HEK293 (cell line): Measurements from ENCODE around the gene SORBS2.

Experiments used
- CTCF ChIA-PET: fragments of 350-600 bp; formaldehyde crosslinking; extraction: SDS; loops from one replicate; lab custom pipeline; 2021; ENCODE audit warnings: antibody characterized with exemption; lab: Yijun Ruan, JAX
- POLR2A ChIA-PET: fragments of 300-600 bp; formaldehyde crosslinking; extraction: SDS; loops from one replicate; lab custom pipeline; 2020; ENCODE audit warnings: antibody characterized with exemption, inconsistent platforms; lab: Yijun Ruan, JAX
- H3K27ac ChIP-seq: fragments of 200-500 bp; sonication (Bioruptor generic); 2 replicates; pipeline ENCODE4 v1.5.1; 2014; ENCODE audit warnings: low read depth, low read length, control low read depth, inconsistent platforms; ENCODE audit errors: extremely low read depth
- H3K36me3 ChIP-seq, 2 experiments: fragments of 200-500 bp in 1 of 2; sonication (Bioruptor generic) in 1 of 2; 1 replicate in 1 of 2; 2 replicates in 1 of 2; pipeline ENCODE4 v1.5.1; 2014 to 2017; ENCODE audit warnings: inconsistent platforms in 2 of 2, low read length in 2 of 2; ENCODE audit not compliant: control insufficient read depth in 2 of 2, insufficient read depth in 1 of 2
- H3K4me1 ChIP-seq: fragments of 200-500 bp; sonication (Bioruptor generic); 2 replicates; pipeline ENCODE4 v1.5.1; 2014; ENCODE audit warnings: mild to moderate bottlenecking, low read length, inconsistent platforms; ENCODE audit not compliant: control insufficient read depth, insufficient read depth
- H3K4me3 ChIP-seq: 2 replicates; pipeline ENCODE4 v1.5.1; 2011; ENCODE audit warnings: low read depth, mild to moderate bottlenecking, control low read depth, low read length, moderate library complexity
- H3K9me3 ChIP-seq: fragments of 200-500 bp; sonication (Bioruptor generic); 2 replicates; pipeline ENCODE4 v1.5.1; 2014; ENCODE audit warnings: low read depth, low read length, inconsistent platforms; ENCODE audit not compliant: control insufficient read depth, insufficient read depth
- BCL6B ChIP-seq: fragments of 450-650 bp; formaldehyde crosslinking; IDR thresholded peaks from 2 replicates; pipeline ENCODE4 v1.5.1; 2017; ENCODE audit warnings: missing biosample characterization, missing genetic modification characterization
- GFI1B ChIP-seq: fragments of 450-650 bp; formaldehyde crosslinking; IDR thresholded peaks from 2 replicates; pipeline ENCODE4 v1.5.1; 2016; ENCODE audit warnings: missing biosample characterization, missing genetic modification characterization
- HOXA7 ChIP-seq: sonication (generic); formaldehyde crosslinking; IDR thresholded peaks from 2 replicates; pipeline ENCODE4 v1.8.1; 2022; ENCODE audit warnings: missing genetic modification reagents, borderline replicate concordance
- OSR2 ChIP-seq: fragments of 450-650 bp; formaldehyde crosslinking; IDR thresholded peaks from 2 replicates; pipeline ENCODE4 v1.5.1; 2016; ENCODE audit warnings: missing biosample characterization, missing genetic modification characterization
- TCF7L2 ChIP-seq: IDR thresholded peaks from 2 replicates; pipeline ENCODE4 v1.6.1; 2011; ENCODE audit warnings: low read depth, mild to moderate bottlenecking, inconsistent platforms, low read length, moderate library complexity, borderline replicate concordance
- ZBTB21 ChIP-seq: fragments of 450-650 bp; formaldehyde crosslinking; IDR thresholded peaks from 2 replicates; pipeline ENCODE4 v1.5.1; 2017; ENCODE audit warnings: missing biosample characterization, missing genetic modification characterization
- ZBTB48 ChIP-seq: fragments of 450-650 bp; formaldehyde crosslinking; IDR thresholded peaks from 2 replicates; pipeline ENCODE4 v1.5.1; 2016; ENCODE audit warnings: missing biosample characterization, missing genetic modification characterization
- ZIC2 ChIP-seq: fragments of 450-650 bp; formaldehyde crosslinking; IDR thresholded peaks from 2 replicates; pipeline ENCODE4 v1.5.1; 2016; ENCODE audit warnings: missing biosample characterization, missing genetic modification characterization
- ZNF10 ChIP-seq: fragments of 450-650 bp; formaldehyde crosslinking; IDR thresholded peaks from 2 replicates; pipeline ENCODE4 v1.5.1; 2017; ENCODE audit warnings: missing biosample characterization, missing genetic modification characterization
- ZNF133 ChIP-seq: fragments of 450-650 bp; formaldehyde crosslinking; IDR thresholded peaks from 2 replicates; pipeline ENCODE4 v1.5.1; 2016; ENCODE audit warnings: missing biosample characterization, missing genetic modification characterization
- ZNF140 ChIP-seq: fragments of 450-650 bp; formaldehyde crosslinking; IDR thresholded peaks from 2 replicates; pipeline ENCODE4 v1.5.1; 2016; ENCODE audit warnings: missing biosample characterization, missing genetic modification characterization
- ZNF175 ChIP-seq: fragments of 450-650 bp; formaldehyde crosslinking; IDR thresholded peaks from 2 replicates; pipeline ENCODE4 v1.5.1; 2016; ENCODE audit warnings: missing biosample characterization, missing genetic modification characterization
- ZNF18 ChIP-seq: fragments of 450-650 bp; formaldehyde crosslinking; IDR thresholded peaks from 2 replicates; pipeline ENCODE4 v1.5.1; 2016; ENCODE audit warnings: missing biosample characterization, missing genetic modification characterization
- ZNF211 ChIP-seq: fragments of 450-650 bp; formaldehyde crosslinking; IDR thresholded peaks from 2 replicates; pipeline ENCODE4 v1.5.1; 2016; ENCODE audit warnings: low read depth, missing biosample characterization, missing genetic modification characterization
- ZNF280C ChIP-seq: fragments of 450-650 bp; formaldehyde crosslinking; IDR thresholded peaks from 2 replicates; pipeline ENCODE4 v1.5.1; 2016; ENCODE audit warnings: missing biosample characterization, missing genetic modification characterization
- ZNF362 ChIP-seq: fragments of 450-650 bp; formaldehyde crosslinking; IDR thresholded peaks from 2 replicates; pipeline ENCODE4 v1.5.1; 2016; ENCODE audit warnings: missing biosample characterization, missing genetic modification characterization
- ZNF404 ChIP-seq: fragments of 450-650 bp; formaldehyde crosslinking; IDR thresholded peaks from 2 replicates; pipeline ENCODE4 v1.5.1; 2017; ENCODE audit warnings: missing biosample characterization, missing genetic modification characterization
- ZNF558 ChIP-seq: fragments of 450-650 bp; formaldehyde crosslinking; IDR thresholded peaks from 2 replicates; pipeline ENCODE4 v1.5.1; 2016; ENCODE audit warnings: missing biosample characterization, missing genetic modification characterization
- ZSCAN18 ChIP-seq: fragments of 450-650 bp; formaldehyde crosslinking; IDR thresholded peaks from 2 replicates; pipeline ENCODE4 v1.5.1; 2016; ENCODE audit warnings: missing biosample characterization, missing genetic modification characterization
- TF ChIP-seq, protein P1 (sequence below): fragments of 450-650 bp; formaldehyde crosslinking; IDR thresholded peaks from 2 replicates; pipeline ENCODE4 v1.5.0; 2017; ENCODE audit warnings: missing biosample characterization, missing genetic modification characterization, borderline replicate concordance
- TF ChIP-seq, protein P2 (sequence below): fragments of 450-650 bp; formaldehyde crosslinking; IDR thresholded peaks from 2 replicates; pipeline ENCODE4 v1.5.1; 2016; ENCODE audit warnings: missing biosample characterization, missing genetic modification characterization

The SORBS2 gene

DNA sequence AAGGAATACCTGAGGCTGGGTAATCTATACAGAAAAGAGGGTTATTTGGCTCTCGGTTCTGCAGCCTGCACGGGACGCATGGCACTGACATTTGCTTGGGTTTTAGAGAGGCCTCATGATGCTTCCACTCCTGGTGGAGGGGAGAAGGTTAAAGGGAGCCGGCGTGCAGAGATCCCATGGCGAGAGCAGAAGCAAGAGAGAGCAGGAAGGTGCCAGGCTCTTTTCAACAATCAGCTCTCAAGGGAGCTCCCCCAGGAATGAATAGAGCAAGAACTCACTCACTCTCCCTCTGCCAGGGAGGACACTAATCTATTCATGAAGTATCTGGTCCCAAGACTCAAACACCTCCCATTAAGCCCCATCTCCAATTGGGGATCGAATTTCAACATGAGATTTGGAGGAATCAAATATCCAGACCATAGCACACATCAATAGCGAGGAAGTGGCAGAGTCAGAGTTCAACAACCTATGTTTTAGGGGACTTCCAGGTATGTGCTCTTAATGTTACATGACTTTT, 109.8 kb downstream of the SORBS2 start:
- TF ChIP-seq ZBTB21 (tag by site-specific recombination): no peak
- no peak for TF ChIP-seq ZNF18 (tag by site-specific recombination)
- TF ChIP-seq GFI1B (tag by site-specific recombination): no peak
- no peak for TF ChIP-seq ZNF140
- no peak for TF ChIP-seq ZNF362 (tag by site-specific recombination)
- TF ChIP-seq ZNF10: no peak
- TF ChIP-seq, protein P1, sequence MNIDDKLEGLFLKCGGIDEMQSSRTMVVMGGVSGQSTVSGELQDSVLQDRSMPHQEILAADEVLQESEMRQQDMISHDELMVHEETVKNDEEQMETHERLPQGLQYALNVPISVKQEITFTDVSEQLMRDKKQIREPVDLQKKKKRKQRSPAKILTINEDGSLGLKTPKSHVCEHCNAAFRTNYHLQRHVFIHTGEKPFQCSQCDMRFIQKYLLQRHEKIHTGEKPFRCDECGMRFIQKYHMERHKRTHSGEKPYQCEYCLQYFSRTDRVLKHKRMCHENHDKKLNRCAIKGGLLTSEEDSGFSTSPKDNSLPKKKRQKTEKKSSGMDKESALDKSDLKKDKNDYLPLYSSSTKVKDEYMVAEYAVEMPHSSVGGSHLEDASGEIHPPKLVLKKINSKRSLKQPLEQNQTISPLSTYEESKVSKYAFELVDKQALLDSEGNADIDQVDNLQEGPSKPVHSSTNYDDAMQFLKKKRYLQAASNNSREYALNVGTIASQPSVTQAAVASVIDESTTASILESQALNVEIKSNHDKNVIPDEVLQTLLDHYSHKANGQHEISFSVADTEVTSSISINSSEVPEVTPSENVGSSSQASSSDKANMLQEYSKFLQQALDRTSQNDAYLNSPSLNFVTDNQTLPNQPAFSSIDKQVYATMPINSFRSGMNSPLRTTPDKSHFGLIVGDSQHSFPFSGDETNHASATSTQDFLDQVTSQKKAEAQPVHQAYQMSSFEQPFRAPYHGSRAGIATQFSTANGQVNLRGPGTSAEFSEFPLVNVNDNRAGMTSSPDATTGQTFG (tag by site-specific recombination): no peak
- TF ChIP-seq, protein P2, sequence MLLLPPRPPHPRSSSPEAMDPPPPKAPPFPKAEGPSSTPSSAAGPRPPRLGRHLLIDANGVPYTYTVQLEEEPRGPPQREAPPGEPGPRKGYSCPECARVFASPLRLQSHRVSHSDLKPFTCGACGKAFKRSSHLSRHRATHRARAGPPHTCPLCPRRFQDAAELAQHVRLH (tag by site-specific recombination): no peak
- no peak for TF ChIP-seq HOXA7 (CRISPR knock-in tag)
- TF ChIP-seq OSR2 (tag by site-specific recombination): no peak
- CTCF ChIA-PET: interaction anchor here (0.5 kb wide), 1 partner anchor 30 kb away, joined by 4 read pairs; no protein-coding TSS in a partner anchor
- H3K27ac ChIP-seq: no peak overlapping the region
- POLR2A ChIA-PET: no interaction called here
- H3K9me3 ChIP-seq: no peaks in the 10 kb centered on the region
- H3K4me3 ChIP-seq: no peak overlapping the region
- no peaks in the 10 kb centered on the region for H3K36me3 ChIP-seq
- no peaks in the 10 kb centered on the region for H3K4me1 ChIP-seq

DNA sequence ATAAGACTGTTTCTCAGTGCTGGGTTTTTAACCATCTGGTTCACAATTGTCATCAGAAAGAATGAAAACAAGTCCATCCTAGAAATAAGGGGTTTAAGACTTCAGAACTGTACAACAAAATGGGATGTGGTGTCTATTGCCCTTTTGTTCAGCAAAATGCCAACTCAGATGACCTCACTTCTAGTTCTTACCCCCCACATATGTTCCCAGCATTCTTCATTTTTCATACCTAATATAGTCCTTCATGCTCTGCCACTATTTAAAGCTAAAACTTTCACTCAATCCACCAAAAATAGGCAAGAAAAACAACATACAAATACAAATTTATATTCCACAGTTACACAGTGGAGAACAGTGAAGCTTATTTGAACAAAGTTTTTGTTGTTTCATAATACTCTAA, 111.4 kb downstream of the SORBS2 start:
- ChIA-PET CTCF (no interaction called here), POLR2A (no interaction called here)
- Histone ChIP-seq H3K4me1 (no peaks in the 10 kb centered on the region), H3K27ac (no peak overlapping the region), H3K36me3 (no peaks in the 10 kb centered on the region), H3K4me3 (no peak overlapping the region), H3K9me3 (no peaks in the 10 kb centered on the region)
- TF ChIP-seq ZBTB48 (tag by site-specific recombination): no peak
- no peak for TF ChIP-seq ZSCAN18 (tag by site-specific recombination)
- no peak for TF ChIP-seq ZNF404
- TF ChIP-seq ZNF280C (tag by site-specific recombination): no peak
- no peak for TF ChIP-seq TCF7L2
- no peak for TF ChIP-seq BCL6B (tag by site-specific recombination)
- no peak for TF ChIP-seq ZIC2 (tag by site-specific recombination)
- TF ChIP-seq ZNF558 (tag by site-specific recombination): no peak
- TF ChIP-seq ZNF133 (tag by site-specific recombination): no peak
- TF ChIP-seq ZNF175 (tag by site-specific recombination): no peak
- TF ChIP-seq ZNF211 (tag by site-specific recombination): no peak
- TF ChIP-seq, all 188 proteins: peak for 0
